WERI-Rb-1 (cell line): ENCODE data around the gene TNFSF12.
"Not testable (repeated sequence)": the region's sequence is repeated elsewhere in the genome, so short reads cannot be mapped to it uniquely, and the experiment has no call there.

Experiments used
- DNase-seq: peaks from one replicate; pipeline ENCODE4 v3.0.0-alpha.2; 2020
- H3K27ac ChIP-seq: fragments of 250-450 bp; sonication (Bioruptor Pico); 2 replicates; pipeline ENCODE4 v1.5.1; 2020; ENCODE audit warnings: mild to moderate bottlenecking, moderate library complexity
- H3K27me3 ChIP-seq: fragments of 250-450 bp; sonication (Bioruptor Pico); 2 replicates; pipeline ENCODE4 v1.5.1; 2021; ENCODE audit warnings: mild to moderate bottlenecking, low read depth, moderate library complexity; ENCODE audit not compliant: insufficient read depth, severe bottlenecking
- H3K36me3 ChIP-seq: fragments of 250-450 bp; sonication (Bioruptor Pico); 2 replicates; pipeline ENCODE4 v1.5.1; 2020; ENCODE audit warnings: mild to moderate bottlenecking, moderate library complexity
- H3K4me3 ChIP-seq: 2 replicates; pipeline ENCODE4 v1.5.1; 2011; ENCODE audit warnings: low read depth, mild to moderate bottlenecking, control low read depth, low read length
- H3K9me3 ChIP-seq: fragments of 250-450 bp; sonication (Bioruptor Pico); 2 replicates; pipeline ENCODE4 v1.5.1; 2021; ENCODE audit warnings: mild to moderate bottlenecking, moderate library complexity; ENCODE audit not compliant: severe bottlenecking
- TF ChIP-seq, protein P1 (sequence below): IDR thresholded peaks from 2 replicates; pipeline ENCODE4 v1.5.1; 2011; ENCODE audit warnings: low read depth, mild to moderate bottlenecking, control low read depth, inconsistent platforms, low read length

TNFSF12 gene

GRCh38 chr17:7592422-7593021 lies 43.7 kb downstream of the TNFSF12 start:
- Histone ChIP-seq H3K9me3 (no peaks in the 10 kb centered on the region), H3K4me3 (no peak overlapping the region), H3K27me3 (no peaks in the 10 kb centered on the region), H3K36me3 (peaks cover 74% of the 10 kb centered on the region), H3K27ac (no peak overlapping the region; the same call in 1 of the 2 replicates)
- no peak for DNase-seq
- TF ChIP-seq, protein P1, sequence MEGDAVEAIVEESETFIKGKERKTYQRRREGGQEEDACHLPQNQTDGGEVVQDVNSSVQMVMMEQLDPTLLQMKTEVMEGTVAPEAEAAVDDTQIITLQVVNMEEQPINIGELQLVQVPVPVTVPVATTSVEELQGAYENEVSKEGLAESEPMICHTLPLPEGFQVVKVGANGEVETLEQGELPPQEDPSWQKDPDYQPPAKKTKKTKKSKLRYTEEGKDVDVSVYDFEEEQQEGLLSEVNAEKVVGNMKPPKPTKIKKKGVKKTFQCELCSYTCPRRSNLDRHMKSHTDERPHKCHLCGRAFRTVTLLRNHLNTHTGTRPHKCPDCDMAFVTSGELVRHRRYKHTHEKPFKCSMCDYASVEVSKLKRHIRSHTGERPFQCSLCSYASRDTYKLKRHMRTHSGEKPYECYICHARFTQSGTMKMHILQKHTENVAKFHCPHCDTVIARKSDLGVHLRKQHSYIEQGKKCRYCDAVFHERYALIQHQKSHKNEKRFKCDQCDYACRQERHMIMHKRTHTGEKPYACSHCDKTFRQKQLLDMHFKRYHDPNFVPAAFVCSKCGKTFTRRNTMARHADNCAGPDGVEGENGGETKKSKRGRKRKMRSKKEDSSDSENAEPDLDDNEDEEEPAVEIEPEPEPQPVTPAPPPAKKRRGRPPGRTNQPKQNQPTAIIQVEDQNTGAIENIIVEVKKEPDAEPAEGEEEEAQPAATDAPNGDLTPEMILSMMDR = no peak

DNA sequence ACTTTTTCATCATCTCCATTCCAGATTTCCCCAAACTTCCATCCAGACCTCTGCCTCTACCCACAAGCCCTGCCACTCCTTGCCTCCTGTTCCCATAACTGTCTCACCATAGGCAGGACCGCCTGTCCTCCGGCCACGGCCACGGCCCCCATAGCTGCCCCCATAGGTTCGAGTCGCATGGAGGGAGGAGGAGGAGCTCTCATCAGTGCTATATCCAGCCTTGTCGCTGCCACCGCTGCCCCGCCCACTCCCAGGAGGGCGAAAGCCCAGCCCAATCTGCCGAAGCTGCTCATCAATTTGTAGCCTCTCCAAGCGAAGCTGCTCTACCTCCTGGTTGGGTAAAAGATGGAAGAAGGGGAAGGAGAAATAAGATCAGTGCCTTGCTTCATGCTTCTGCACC lies 44.4 kb downstream of the TNFSF12 start:
- Histone ChIP-seq H3K36me3 (peaks cover 71% of the 10 kb centered on the region), H3K27ac (no peak overlapping the region), H3K9me3 (no peaks in the 10 kb centered on the region), H3K27me3 (no peaks in the 10 kb centered on the region), H3K4me3 (no peak overlapping the region)
- DNase-seq = no peak
- TF ChIP-seq, protein P1 = no peak

DNA sequence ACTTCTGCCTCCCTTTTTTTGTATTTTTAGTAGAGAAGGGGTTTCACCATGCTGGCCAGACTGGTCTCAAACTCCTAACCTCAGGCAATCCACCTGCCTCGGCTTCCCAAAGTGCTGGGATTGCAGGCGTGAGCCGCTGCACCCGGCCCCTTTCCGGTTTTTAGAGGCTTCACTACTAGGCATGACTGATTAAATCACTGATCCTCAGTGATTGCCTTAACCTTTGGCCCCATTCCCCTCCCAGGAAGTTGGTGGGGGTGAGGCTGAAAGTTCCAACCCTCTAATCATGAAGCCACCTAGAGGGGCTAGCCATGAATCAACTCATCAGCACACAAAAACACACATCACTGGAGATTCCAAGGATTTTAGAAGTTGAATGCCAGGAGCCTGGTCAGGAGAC lies 48.7 kb downstream of the TNFSF12 start:
- H3K9me3 ChIP-seq, H3K4me3 ChIP-seq, H3K27me3 ChIP-seq, H3K27ac ChIP-seq, DNase-seq: not testable (repeated sequence)
- H3K36me3 ChIP-seq = peaks cover 91% of the 10 kb centered on the region

DNA sequence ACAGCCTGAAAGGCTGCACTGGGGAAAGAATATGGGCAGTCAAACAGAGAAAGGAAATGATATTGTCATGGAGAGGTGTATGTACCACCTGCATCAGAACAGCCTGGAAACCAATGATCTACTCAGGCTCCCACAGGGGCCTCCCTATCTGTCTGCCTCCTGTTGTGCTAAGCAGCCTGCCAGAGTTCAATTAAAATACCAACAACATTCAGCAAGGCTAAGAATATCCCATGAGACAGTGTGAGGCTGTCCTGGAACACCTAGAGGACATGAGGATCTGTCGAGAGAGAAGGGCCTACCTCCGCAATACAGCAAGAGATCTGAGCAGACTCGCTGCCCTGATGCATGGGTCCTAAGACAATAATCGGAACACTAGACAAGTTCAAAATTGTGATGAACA lies 57.4 kb downstream of the TNFSF12 start:
- peaks cover 64% of the 10 kb centered on the region for H3K36me3 ChIP-seq
- H3K4me3 ChIP-seq = no peak overlapping the region
- no peaks in the 10 kb centered on the region for H3K9me3 ChIP-seq
- TF ChIP-seq, protein P1 = no peak
- no peak for DNase-seq
- H3K27ac ChIP-seq = no peak overlapping the region
- H3K27me3 ChIP-seq = no peaks in the 10 kb centered on the region
